HL-60 (cell line): ENCODE measurements around the gene ATL3.
"Not testable (repeated sequence)": the region's sequence is repeated elsewhere in the genome, so short reads cannot be mapped to it uniquely, and the experiment has no call there.

ENCODE experiments used
- DNase-seq, 2 experiments: peaks; one replicate each; pipeline ENCODE4 v3.0.0-alpha.2; 2010 to 2020; ENCODE audit warnings: low read depth in 1 of 2, low spot score in 1 of 2
- H3K27ac ChIP-seq: fragments of 250-450 bp; sonication (Bioruptor Pico); replicated peaks from 2 replicates; pipeline ENCODE4 v1.5.1; 2020; ENCODE audit warnings: mild to moderate bottlenecking, moderate library complexity
- H3K27me3 ChIP-seq: fragments of 250-450 bp; sonication (Bioruptor Pico); 2 replicates; pipeline ENCODE4 v1.5.1; 2021; ENCODE audit warnings: mild to moderate bottlenecking, moderate library complexity; ENCODE audit not compliant: insufficient read depth, poor library complexity, severe bottlenecking
- H3K4me3 ChIP-seq: replicated peaks from 2 replicates; pipeline ENCODE4 v1.5.1; 2011; ENCODE audit warnings: mild to moderate bottlenecking, control low read depth, low read length; ENCODE audit not compliant: insufficient read depth
- GABPA ChIP-seq: IDR thresholded peaks from 2 replicates; pipeline ENCODE4 v1.6.1; 2012; ENCODE audit warnings: low read depth
- POLR2AphosphoS5 ChIP-seq: IDR thresholded peaks from 2 replicates; pipeline ENCODE4 v1.6.1; 2012; ENCODE audit warnings: low read depth
- SPI1 ChIP-seq: IDR thresholded peaks from 2 replicates; pipeline ENCODE4 v1.6.1; 2012; ENCODE audit warnings: low read depth, mild to moderate bottlenecking, borderline replicate concordance
- TF ChIP-seq, protein P1 (sequence below): IDR thresholded peaks from 2 replicates; pipeline ENCODE4 v1.6.1; 2012; ENCODE audit warnings: low read depth; ENCODE audit not compliant: insufficient replicate concordance
- TF ChIP-seq, protein P2 (sequence below): IDR thresholded peaks from one replicate; pipeline ENCODE4 v1.5.1; 2011; ENCODE audit warnings: low read length, control low read depth, inconsistent platforms; ENCODE audit not compliant: insufficient read depth

The ATL3 gene

DNA sequence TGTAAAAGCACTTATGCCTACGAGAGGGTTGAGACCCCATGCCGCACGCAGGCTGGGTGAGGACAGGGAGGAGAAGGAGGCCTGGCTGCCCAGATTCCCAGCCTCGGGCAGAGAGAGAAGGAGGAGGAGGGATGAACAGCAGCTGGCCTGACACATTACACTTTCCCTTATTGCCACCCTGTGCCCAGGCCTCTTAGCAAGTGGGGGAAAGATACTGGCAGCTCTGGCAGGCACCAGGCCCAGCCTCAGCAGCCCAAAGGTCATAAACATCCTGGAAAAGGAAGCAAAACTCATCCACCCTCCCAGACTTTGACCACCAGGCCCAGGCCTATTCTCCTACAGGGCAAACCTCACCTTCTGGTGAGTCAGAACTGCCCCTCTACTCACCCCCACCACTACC, 61.6 kb downstream of the ATL3 start:
- Histone ChIP-seq H3K4me3 (no peak overlapping the region), H3K27ac (no peak overlapping the region), H3K27me3 (peaks cover 18% of the 10 kb centered on the region)
- TF ChIP-seq, protein P1, sequence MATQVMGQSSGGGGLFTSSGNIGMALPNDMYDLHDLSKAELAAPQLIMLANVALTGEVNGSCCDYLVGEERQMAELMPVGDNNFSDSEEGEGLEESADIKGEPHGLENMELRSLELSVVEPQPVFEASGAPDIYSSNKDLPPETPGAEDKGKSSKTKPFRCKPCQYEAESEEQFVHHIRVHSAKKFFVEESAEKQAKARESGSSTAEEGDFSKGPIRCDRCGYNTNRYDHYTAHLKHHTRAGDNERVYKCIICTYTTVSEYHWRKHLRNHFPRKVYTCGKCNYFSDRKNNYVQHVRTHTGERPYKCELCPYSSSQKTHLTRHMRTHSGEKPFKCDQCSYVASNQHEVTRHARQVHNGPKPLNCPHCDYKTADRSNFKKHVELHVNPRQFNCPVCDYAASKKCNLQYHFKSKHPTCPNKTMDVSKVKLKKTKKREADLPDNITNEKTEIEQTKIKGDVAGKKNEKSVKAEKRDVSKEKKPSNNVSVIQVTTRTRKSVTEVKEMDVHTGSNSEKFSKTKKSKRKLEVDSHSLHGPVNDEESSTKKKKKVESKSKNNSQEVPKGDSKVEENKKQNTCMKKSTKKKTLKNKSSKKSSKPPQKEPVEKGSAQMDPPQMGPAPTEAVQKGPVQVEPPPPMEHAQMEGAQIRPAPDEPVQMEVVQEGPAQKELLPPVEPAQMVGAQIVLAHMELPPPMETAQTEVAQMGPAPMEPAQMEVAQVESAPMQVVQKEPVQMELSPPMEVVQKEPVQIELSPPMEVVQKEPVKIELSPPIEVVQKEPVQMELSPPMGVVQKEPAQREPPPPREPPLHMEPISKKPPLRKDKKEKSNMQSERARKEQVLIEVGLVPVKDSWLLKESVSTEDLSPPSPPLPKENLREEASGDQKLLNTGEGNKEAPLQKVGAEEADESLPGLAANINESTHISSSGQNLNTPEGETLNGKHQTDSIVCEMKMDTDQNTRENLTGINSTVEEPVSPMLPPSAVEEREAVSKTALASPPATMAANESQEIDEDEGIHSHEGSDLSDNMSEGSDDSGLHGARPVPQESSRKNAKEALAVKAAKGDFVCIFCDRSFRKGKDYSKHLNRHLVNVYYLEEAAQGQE: no peak
- no peak for TF ChIP-seq SPI1
- no peak for TF ChIP-seq POLR2AphosphoS5
- TF ChIP-seq, protein P2, sequence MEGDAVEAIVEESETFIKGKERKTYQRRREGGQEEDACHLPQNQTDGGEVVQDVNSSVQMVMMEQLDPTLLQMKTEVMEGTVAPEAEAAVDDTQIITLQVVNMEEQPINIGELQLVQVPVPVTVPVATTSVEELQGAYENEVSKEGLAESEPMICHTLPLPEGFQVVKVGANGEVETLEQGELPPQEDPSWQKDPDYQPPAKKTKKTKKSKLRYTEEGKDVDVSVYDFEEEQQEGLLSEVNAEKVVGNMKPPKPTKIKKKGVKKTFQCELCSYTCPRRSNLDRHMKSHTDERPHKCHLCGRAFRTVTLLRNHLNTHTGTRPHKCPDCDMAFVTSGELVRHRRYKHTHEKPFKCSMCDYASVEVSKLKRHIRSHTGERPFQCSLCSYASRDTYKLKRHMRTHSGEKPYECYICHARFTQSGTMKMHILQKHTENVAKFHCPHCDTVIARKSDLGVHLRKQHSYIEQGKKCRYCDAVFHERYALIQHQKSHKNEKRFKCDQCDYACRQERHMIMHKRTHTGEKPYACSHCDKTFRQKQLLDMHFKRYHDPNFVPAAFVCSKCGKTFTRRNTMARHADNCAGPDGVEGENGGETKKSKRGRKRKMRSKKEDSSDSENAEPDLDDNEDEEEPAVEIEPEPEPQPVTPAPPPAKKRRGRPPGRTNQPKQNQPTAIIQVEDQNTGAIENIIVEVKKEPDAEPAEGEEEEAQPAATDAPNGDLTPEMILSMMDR: no peak
- DNase-seq: no peak

DNA sequence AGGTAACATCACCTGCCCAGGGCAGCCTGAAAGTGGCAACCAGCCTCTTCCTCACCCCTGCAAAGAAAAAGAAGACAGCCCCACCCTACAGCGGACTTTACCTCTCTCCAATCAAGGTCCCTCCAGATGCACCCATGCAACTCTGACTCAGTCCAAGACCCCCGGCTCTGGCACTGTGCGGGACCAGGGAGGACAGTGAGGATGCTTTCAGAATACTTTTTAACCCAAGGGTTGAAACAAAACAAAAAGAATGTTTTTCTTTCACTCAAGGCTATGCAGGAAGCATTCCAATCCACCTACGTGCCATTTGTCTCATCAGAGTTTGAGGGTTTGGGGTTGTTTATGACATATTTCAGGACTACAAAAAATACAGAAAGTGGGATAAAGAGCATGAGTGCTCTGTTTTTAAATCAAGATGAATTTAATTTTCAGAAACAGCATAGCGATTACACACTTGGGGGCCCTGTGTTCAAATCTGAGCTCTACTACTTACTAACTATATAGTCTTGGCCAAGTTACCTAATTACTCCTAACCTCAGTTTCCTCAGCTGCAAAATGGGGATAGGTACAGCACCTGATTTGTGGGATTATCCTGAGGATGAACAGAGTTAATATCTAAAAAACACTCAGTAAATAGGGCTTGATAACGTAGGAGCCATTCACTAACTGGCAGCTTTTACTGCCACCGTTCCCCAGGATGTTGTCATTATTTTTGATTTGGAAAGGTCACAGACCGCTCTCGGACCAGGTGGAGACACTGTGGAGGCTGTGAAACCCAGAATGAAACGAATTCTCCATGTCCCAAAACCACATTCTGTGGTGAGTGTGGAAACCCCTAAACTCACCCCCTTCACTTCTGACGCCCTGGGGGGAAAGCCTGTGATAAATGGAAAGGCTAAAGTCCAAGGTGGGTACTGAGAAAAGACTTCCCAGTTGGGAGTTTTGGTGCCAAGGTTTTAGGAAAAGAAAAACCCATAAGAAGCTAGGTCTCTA, 62.5 kb downstream of the ATL3 start:
- H3K4me3 ChIP-seq: no peak overlapping the region
- no peak for DNase-seq

DNA sequence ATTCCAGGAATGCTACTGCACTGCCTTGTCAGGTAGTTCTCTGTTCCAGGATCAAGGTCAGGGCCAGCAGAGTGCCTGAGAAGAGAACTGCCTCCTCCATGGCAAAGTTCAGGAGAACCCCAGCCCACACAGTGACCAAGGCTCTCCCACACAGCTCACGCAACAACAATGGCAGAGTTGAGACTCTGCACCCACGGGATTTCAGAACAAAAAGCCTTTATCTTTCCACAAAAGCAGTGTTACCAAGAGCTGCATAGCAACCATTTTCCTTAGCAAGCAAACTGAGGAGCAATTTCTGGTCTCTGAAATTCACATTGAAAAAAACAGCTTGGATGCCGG, 68.0 kb downstream of the ATL3 start:
- no peak for DNase-seq
- H3K27me3 ChIP-seq: no peaks in the 10 kb centered on the region
- TF ChIP-seq POLR2AphosphoS5 (no peak), GABPA (no peak), SPI1 (no peak)
- TF ChIP-seq, protein P2: no peak
- TF ChIP-seq, protein P1: no peak
- no peak overlapping the region for H3K4me3 ChIP-seq
- H3K27ac ChIP-seq: no peak overlapping the region

More for the DNA sequence above, 62.5 kb downstream of the ATL3 start:
- H3K27me3 ChIP-seq: peaks cover 9% of the 10 kb centered on the region
- TF ChIP-seq, protein P2: no peak
- TF ChIP-seq POLR2AphosphoS5 (no peak), SPI1 (no peak), GABPA (no peak)
- TF ChIP-seq, protein P1: no peak
- H3K27ac ChIP-seq: no peak overlapping the region

DNA sequence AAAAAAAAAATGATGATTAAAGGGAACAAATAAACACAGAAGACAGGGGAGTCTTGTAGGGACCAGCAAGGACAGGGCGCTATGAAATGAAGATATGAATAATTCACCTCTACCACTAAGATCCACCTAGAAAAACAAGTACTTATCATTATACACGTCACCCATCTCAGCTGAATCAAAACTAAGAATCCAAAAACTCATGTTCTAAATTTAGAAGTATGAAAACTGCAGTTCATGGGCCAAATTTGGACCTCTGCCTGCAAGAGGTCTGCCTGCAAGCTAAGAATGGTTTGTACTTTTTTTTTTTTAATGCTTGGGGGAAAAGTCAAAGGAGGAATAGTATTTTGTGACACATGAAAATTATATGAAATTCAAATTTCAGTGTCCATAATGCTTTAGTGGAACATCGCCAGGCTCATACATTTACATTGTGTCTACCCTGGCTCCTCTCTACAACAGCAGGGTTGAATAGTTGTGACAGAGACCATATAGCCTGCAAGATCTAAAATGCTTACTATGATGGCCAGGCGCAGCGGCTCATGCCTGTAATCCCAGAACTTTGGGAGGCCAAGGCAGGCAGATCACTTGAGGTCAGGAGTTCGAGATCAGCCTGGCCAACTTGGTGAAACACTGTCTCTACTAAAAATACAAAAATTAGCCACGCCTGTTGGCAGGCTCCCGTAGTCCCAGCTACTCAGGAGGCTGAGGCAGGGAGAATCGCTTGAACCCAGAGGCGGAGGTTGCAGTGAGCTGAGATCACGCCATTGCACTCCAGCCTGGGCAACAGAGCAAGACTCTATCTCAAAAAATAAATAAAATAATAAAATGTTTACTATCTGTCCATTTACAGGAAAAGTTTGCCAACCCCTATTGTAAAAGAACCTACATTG, 68.6 kb downstream of the ATL3 start:
- not testable (repeated sequence) for H3K27me3 ChIP-seq, H3K4me3 ChIP-seq, DNase-seq, H3K27ac ChIP-seq
